Activated CD4-positive, alpha-beta T cell treated with anti-CD3 and anti-CD28 coated beads, Interleukin-2, amount 10 ng/mL, durations not matched to agents 24 days and 14 days (primary cell): ENCODE data around the gene NUP62. TPM values are rescaled to one million over a fixed set of nuclear protein-coding genes. Genes with fewer than 3 reads are reported as not detected.

Experiments used
- total RNA-seq: library from RNA; stranded (reverse); gene quantifications from 2 replicates; pipeline ENCODE4 v1.2.3, GENCODE V29; 2022

NUP62 gene
- total RNA-seq, 1 donor from 2014 or later, result 217 TPM

Other genes with a start within 250 kb of the NUP62 start
- gene ADM5, start 239.9 kb downstream of the NUP62 start, total RNA-seq, result 8.4 and 8.6 TPM in 2 replicates
- 3.4 and 3.6 TPM in 2 replicates for gene CPT1C, start 238.4 kb downstream of the NUP62 start, total RNA-seq
- gene TSKS, start 166.2 kb downstream of the NUP62 start, total RNA-seq, result 0.92 and 1.6 TPM in 2 replicates
- gene AP2A1, start 162.5 kb downstream of the NUP62 start, total RNA-seq, result 61.8 and 68.0 TPM in 2 replicates
- 16.2 and 16.4 TPM in 2 replicates for gene FUZ, start 116.2 kb downstream of the NUP62 start, total RNA-seq
- 49.1 and 51.5 TPM in 2 replicates for gene MED25, start 111.2 kb downstream of the NUP62 start, total RNA-seq
- gene PTOV1, start 78.3 kb downstream of the NUP62 start, total RNA-seq, result 121 and 124 TPM in 2 replicates
- 123 and 124 TPM in 2 replicates for gene PNKP, start 61.9 kb downstream of the NUP62 start, total RNA-seq
- 31.5 and 33.5 TPM in 2 replicates for gene AKT1S1, start 52.1 kb downstream of the NUP62 start, total RNA-seq
- 36.5 and 36.8 TPM in 2 replicates for gene TBC1D17, start 51.8 kb downstream of the NUP62 start, total RNA-seq
- gene IL4I1, start 32.6 kb downstream of the NUP62 start, total RNA-seq, result 40.4 and 41.4 TPM in 2 replicates
- gene ATF5, start 299 bp downstream of the NUP62 start, total RNA-seq, result 44.3 and 45.5 TPM in 2 replicates
- not detected in 2 replicates for gene SIGLEC11, start 31.7 kb upstream of the NUP62 start, total RNA-seq
- gene VRK3, start 95.9 kb upstream of the NUP62 start, total RNA-seq, result 66.1 and 70.0 TPM in 2 replicates
- gene ZNF473, start 96.5 kb upstream of the NUP62 start, total RNA-seq, result 13.1 and 14.2 TPM in 2 replicates
- gene IZUMO2, start 233.8 kb upstream of the NUP62 start, total RNA-seq, result not detected in 2 replicates